ENCODE measurements around the gene MAMSTR.

MAMSTR gene

GRCh38 chr19:48755084-48755641 lies 35.6 kb upstream of the MAMSTR start, which contains the start of gene FGF21:
TSS of gene FGF21 (plus strand) at chr19:48755524. CDS start at chr19:48756237, 713 bp downstream.
- no peaks in the 10 kb centered on the region for H4K20me1 ChIP-seq (ENCODE audit: insufficient read depth, low read length)
- no peaks in the 10 kb centered on the region for H3K9me3 ChIP-seq (replicated peaks; ENCODE audit: insufficient read depth, low read length)
- H3K79me2 ChIP-seq (ENCODE audit: low read length), result no peaks in the 10 kb centered on the region
- H3K4me3 ChIP-seq (ENCODE audit: low read length), result no peak within 1 kb of the TSS
- H3K9ac ChIP-seq (ENCODE audit: low read length), result no peak within 1 kb of the TSS
- no peaks in the 10 kb centered on the region for H3F3A ChIP-seq (ENCODE audit: insufficient read depth, low read length)
- H3K4me1 ChIP-seq (ENCODE audit: low read length), result 0 out of 2 replicates have a peak, but pooled peaks cover 4% of the 10 kb centered on the region
- H2AFZ ChIP-seq (ENCODE audit: low read length), result no peak within 1 kb of the TSS
- no peaks in the 10 kb centered on the region for H3K9me2 ChIP-seq (replicated peaks; ENCODE audit: insufficient read depth, low read length)
- H3K27ac ChIP-seq (ENCODE audit: low read length), result no peak within 1 kb of the TSS
- DNase-seq, result no peak
- TF ChIP-seq, protein P1, sequence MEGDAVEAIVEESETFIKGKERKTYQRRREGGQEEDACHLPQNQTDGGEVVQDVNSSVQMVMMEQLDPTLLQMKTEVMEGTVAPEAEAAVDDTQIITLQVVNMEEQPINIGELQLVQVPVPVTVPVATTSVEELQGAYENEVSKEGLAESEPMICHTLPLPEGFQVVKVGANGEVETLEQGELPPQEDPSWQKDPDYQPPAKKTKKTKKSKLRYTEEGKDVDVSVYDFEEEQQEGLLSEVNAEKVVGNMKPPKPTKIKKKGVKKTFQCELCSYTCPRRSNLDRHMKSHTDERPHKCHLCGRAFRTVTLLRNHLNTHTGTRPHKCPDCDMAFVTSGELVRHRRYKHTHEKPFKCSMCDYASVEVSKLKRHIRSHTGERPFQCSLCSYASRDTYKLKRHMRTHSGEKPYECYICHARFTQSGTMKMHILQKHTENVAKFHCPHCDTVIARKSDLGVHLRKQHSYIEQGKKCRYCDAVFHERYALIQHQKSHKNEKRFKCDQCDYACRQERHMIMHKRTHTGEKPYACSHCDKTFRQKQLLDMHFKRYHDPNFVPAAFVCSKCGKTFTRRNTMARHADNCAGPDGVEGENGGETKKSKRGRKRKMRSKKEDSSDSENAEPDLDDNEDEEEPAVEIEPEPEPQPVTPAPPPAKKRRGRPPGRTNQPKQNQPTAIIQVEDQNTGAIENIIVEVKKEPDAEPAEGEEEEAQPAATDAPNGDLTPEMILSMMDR (IDR thresholded peaks at IDR 0.05; ENCODE audit: low read length), result no peak
- no peak for TF ChIP-seq EZH2phosphoT487 (IDR thresholded peaks at IDR 0.05; ENCODE audit: low read length)
- no peak for TF ChIP-seq EZH2 (optimal IDR thresholded peaks at IDR 0.05; ENCODE audit: low read depth, low read length)
- H3K36me3 ChIP-seq (replicated peaks; ENCODE audit: insufficient read depth, low read length), result no peaks in the 10 kb centered on the region
- peaks cover 70% of the 10 kb centered on the region for H3K27me3 ChIP-seq (replicated peaks; ENCODE audit: insufficient read depth, low read length)
- H3K4me2 ChIP-seq (ENCODE audit: low read depth, low read length), result no peak within 1 kb of the TSS

DNA sequence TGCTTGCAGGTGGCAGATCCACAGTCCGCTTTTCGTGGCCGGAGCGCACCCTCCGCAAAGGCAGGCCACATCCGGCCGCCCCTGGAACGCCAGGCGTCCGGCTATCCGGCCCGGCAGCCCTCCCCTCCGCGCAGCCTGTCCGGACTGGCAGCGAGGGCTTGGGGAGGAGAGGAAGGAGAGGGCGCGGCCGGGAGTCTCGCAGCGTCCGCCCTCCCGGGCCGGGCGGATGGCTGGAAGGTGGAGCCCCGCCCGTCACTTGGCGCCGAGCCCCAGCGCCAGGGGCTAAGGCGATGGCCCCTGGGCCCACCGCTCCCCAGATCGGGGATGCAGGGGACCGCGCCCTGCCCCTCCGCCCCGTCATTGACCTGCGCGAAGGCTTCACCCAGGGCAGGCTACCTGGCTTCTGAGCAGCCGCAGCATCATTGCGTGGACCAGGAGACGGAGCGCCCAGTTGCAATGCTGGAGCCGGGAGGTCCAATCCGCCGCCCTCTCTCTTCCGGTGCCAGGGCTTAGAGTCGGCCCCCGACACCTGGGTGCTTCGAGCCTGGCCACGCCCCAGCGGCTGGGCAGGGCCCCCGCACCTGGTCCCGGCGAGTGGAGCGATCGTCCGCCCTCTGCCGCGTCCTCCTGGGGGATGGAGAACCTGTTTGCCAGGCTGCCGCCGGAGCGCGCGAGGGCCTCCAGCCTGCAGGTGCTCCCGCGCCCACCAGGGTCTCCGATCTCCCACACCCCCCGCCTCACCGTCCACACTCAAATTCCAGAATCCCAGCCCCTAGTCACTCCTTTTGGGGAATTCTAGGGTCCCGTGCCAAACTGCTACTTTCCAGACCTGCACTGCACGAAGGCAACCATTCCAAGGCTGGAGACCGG lies 33.2 kb upstream of the MAMSTR start, which contains the start of gene FUT1:
Gene FUT1, minus strand, starts transcription at position 146 of the 870 bp plus-strand sequence. CDS start 1,360 bp downstream, outside the sequence.
- 0 out of 2 replicates have a peak, but pooled peaks cover 4% of the 10 kb centered on the region for H3K4me1 ChIP-seq (ENCODE audit: low read length)
- peaks cover 83% of the 10 kb centered on the region for H3K27me3 ChIP-seq (replicated peaks; ENCODE audit: insufficient read depth, low read length)
- H3K27ac ChIP-seq (ENCODE audit: low read length), result no peak within 1 kb of the TSS
- H3K36me3 ChIP-seq (replicated peaks; ENCODE audit: insufficient read depth, low read length), result no peaks in the 10 kb centered on the region
- H3K4me2 ChIP-seq (ENCODE audit: low read depth, low read length), result peak within 1 kb of the TSS; percentile 59
- H3F3A ChIP-seq (ENCODE audit: insufficient read depth, low read length), result no peaks in the 10 kb centered on the region
- no peak for TF ChIP-seq EZH2 (optimal IDR thresholded peaks at IDR 0.05; ENCODE audit: low read depth, low read length)
- TF ChIP-seq EZH2phosphoT487 (IDR thresholded peaks at IDR 0.05; ENCODE audit: low read length), result no peak
- TF ChIP-seq, protein P1 (IDR thresholded peaks at IDR 0.05; ENCODE audit: low read length), result no peak
- H4K20me1 ChIP-seq (ENCODE audit: insufficient read depth, low read length), result no peaks in the 10 kb centered on the region
- peak within 1 kb of the TSS; percentile 72 for H2AFZ ChIP-seq (ENCODE audit: low read length)
- no peaks in the 10 kb centered on the region for H3K9me3 ChIP-seq (replicated peaks; ENCODE audit: insufficient read depth, low read length)
- no peaks in the 10 kb centered on the region for H3K79me2 ChIP-seq (ENCODE audit: low read length)
- H3K9me2 ChIP-seq (replicated peaks; ENCODE audit: insufficient read depth, low read length), result no peaks in the 10 kb centered on the region
- no peak within 1 kb of the TSS; the same call in 1 of the 2 replicates for H3K9ac ChIP-seq (ENCODE audit: low read length)
- H3K4me3 ChIP-seq (ENCODE audit: low read length), result peak within 1 kb of the TSS; percentile 57
- peak; percentile 43 for DNase-seq

DNA sequence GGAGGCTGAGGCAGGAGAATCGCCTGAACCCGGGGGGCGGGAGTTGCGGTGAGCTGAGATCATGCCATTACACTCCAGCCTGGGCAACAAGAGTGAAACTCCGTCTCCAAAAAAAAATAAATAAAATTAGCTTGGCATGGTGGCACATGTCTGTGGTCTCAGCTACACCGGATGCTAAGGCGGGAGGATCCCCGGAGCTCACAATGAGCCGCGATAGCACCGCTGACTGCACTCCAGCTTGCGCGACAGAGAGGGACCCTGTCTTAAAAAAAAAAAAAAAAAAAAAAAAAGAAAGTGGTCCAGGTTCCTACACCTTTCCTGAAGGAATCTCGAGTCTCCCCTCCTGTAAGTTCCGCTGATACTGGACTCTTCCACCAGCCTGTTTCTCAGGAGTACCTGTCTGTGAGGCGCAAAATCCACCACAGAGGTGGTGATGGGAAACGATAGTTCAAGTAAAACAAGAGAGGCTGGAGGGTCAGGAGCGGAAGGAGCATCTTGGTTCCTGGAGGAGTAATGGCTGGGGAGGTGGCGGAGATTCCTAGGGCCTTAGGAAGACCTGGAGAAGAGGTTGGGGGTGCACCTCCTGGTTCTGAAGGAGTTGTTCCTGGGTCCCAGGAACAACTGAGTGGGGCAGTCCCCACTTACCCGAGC lies 32.4 kb upstream of the MAMSTR start:
- H3K9ac ChIP-seq (ENCODE audit: low read length), result no peak overlapping the region
- peak overlapping the region; percentile 57 for H3K4me3 ChIP-seq (ENCODE audit: low read length)
- H3F3A ChIP-seq (ENCODE audit: insufficient read depth, low read length), result no peaks in the 10 kb centered on the region
- DNase-seq, result no peak
- no peaks in the 10 kb centered on the region for H3K79me2 ChIP-seq (ENCODE audit: low read length)
- peak overlapping the region; percentile 72 for H2AFZ ChIP-seq (ENCODE audit: low read length)
- 0 out of 2 replicates have a peak, but pooled peaks cover 4% of the 10 kb centered on the region for H3K4me1 ChIP-seq (ENCODE audit: low read length)
- H3K4me2 ChIP-seq (ENCODE audit: low read depth, low read length), result peak overlapping the region; percentile 59
- H3K27me3 ChIP-seq (replicated peaks; ENCODE audit: insufficient read depth, low read length), result peaks cover 80% of the 10 kb centered on the region
- H3K9me2 ChIP-seq (replicated peaks; ENCODE audit: insufficient read depth, low read length), result no peaks in the 10 kb centered on the region
- no peaks in the 10 kb centered on the region for H4K20me1 ChIP-seq (ENCODE audit: insufficient read depth, low read length)
- no peaks in the 10 kb centered on the region for H3K9me3 ChIP-seq (replicated peaks; ENCODE audit: insufficient read depth, low read length)
- H3K27ac ChIP-seq (ENCODE audit: low read length), result no peak overlapping the region
- TF ChIP-seq EZH2 (optimal IDR thresholded peaks at IDR 0.05; ENCODE audit: low read depth, low read length) (no peak), EZH2phosphoT487 (IDR thresholded peaks at IDR 0.05; ENCODE audit: low read length) (no peak)
- TF ChIP-seq, protein P1 (IDR thresholded peaks at IDR 0.05; ENCODE audit: low read length), result no peak
- no peaks in the 10 kb centered on the region for H3K36me3 ChIP-seq (replicated peaks; ENCODE audit: insufficient read depth, low read length)
